Body of pancreas (tissue), 4 donors: Measurements from ENCODE around the gene SPG11. TPM values are rescaled to one million over a fixed set of nuclear protein-coding genes. Genes with fewer than 3 reads are reported as not detected.
A peak's percentile ranks its signal among the peaks of the same experiment; 100 is the strongest.
"Not testable (repeated sequence)": the region's sequence is repeated elsewhere in the genome, so short reads cannot be mapped to it uniquely, and the experiment has no call there.

Experiments
- ATAC-seq: fragments of 150-250 bp; one replicate; pipeline ENCODE4 v1.9.1; 2016
- DNase-seq, 4 donors: peaks; one replicate each; pipeline ENCODE4 v3.0.0-alpha.2; 2019
- H3K27ac ChIP-seq, 4 donors: fragments of 200-600 bp; sonication (generic); 1 replicate in 3 of 4; 2 replicates in 1 of 4; pipeline versions ENCODE4 v1.5.1 to v1.6.1; 2016 to 2019; ENCODE audit warnings: mild to moderate bottlenecking in 1 of 4, mixed read lengths in 1 of 4, moderate library complexity in 1 of 4
- H3K27me3 ChIP-seq, 2 donors: fragments of 200-600 bp; sonication (generic); one replicate each; pipeline ENCODE4 v1.6.0; 2016; ENCODE audit warnings: mild to moderate bottlenecking in 1 of 2
- H3K36me3 ChIP-seq, 2 donors: fragments of 200-600 bp; sonication (generic); replicated peaks in 1 of 2; 2 replicates each; pipeline ENCODE4 v1.5.1; 2016; ENCODE audit warnings: low read depth in 2 of 2; ENCODE audit not compliant: insufficient read depth in 1 of 2
- H3K4me1 ChIP-seq: fragments of 200-600 bp; sonication (generic); one replicate; pipeline ENCODE4 v1.6.0; 2016
- H3K4me3 ChIP-seq, 2 donors: fragments of 200-600 bp; sonication (generic); 1 replicate in 1 of 2; 2 replicates in 1 of 2; pipeline ENCODE4 v1.5.1; 2016 to 2019
- H3K9me3 ChIP-seq, 3 donors: fragments of 200-600 bp; sonication (generic); 1 replicate in 2 of 3; 2 replicates in 1 of 3; pipeline ENCODE4 v1.5.1; 2016
- POLR2A ChIP-seq, 3 donors: fragments of 450-650 bp; IDR thresholded peaks; one replicate each; pipeline ENCODE4 v1.6.1; 2016; ENCODE audit warnings: antibody characterized with exemption in 3 of 3, mild to moderate bottlenecking in 2 of 3
- WGBS, 2 donors: methylation state at CpG; one replicate each; pipeline ENCODE4 v1.1.5; 2017; 5-methylcytosine and 5-hydroxymethylcytosine counted together
- intact Hi-C: fragments of 100-400 bp; cut with DNase I; formaldehyde crosslinking; loops from one replicate; pipeline ENCODE4 v1.15.1; 2023
- total RNA-seq, 2 donors: library from RNA; depleted of rRNA; stranded (reverse); fragments of >200 nt; gene quantifications; one replicate each; pipeline ENCODE4 v1.1.0, GENCODE V29; 2016
- TF ChIP-seq, protein P1 (sequence below), 7 experiments: fragments of 450-650 bp in 4 of 7; fragments of 200-600 bp in 3 of 7; sonication (generic) in 3 of 7; IDR thresholded peaks; one replicate each; pipeline ENCODE4 v1.5.1; 2016 to 2019; ENCODE audit warnings: antibody characterized with exemption in 7 of 7

Gene SPG11
- total RNA-seq, 2 donors from 2014 or later = 40.5 to 115 TPM

- ATAC-seq (peak; percentile 45), DNase-seq (no peak)
- Histone ChIP-seq H3K4me3 (no peak overlapping the region), H3K27me3 (no peaks in the 10 kb centered on the region), H3K4me1 (peaks cover 27% of the 10 kb centered on the region), H3K27ac (no peak overlapping the region), H3K36me3 (peaks cover 5 to 20% of the 10 kb centered on the region in 2 donors), H3K9me3 (peaks cover 0 to 3% (median 0%) of the 10 kb centered on the region in 3 donors)
- 32% methylated on average over 3 of the region's 3 CpGs for WGBS, 2 donors
- intact Hi-C loops = no loop called here
- no peak for TF ChIP-seq POLR2A (IDR thresholded peaks at IDR 0.05)
- TF ChIP-seq, protein P1, sequence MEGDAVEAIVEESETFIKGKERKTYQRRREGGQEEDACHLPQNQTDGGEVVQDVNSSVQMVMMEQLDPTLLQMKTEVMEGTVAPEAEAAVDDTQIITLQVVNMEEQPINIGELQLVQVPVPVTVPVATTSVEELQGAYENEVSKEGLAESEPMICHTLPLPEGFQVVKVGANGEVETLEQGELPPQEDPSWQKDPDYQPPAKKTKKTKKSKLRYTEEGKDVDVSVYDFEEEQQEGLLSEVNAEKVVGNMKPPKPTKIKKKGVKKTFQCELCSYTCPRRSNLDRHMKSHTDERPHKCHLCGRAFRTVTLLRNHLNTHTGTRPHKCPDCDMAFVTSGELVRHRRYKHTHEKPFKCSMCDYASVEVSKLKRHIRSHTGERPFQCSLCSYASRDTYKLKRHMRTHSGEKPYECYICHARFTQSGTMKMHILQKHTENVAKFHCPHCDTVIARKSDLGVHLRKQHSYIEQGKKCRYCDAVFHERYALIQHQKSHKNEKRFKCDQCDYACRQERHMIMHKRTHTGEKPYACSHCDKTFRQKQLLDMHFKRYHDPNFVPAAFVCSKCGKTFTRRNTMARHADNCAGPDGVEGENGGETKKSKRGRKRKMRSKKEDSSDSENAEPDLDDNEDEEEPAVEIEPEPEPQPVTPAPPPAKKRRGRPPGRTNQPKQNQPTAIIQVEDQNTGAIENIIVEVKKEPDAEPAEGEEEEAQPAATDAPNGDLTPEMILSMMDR (IDR thresholded peaks at IDR 0.05) = peak in 6 of 7 experiments; percentile 12 to 54 (median 36)
Measured at GRCh38 chr15:44550256-44550655, 113.2 kb downstream of the SPG11 start.

DNA sequence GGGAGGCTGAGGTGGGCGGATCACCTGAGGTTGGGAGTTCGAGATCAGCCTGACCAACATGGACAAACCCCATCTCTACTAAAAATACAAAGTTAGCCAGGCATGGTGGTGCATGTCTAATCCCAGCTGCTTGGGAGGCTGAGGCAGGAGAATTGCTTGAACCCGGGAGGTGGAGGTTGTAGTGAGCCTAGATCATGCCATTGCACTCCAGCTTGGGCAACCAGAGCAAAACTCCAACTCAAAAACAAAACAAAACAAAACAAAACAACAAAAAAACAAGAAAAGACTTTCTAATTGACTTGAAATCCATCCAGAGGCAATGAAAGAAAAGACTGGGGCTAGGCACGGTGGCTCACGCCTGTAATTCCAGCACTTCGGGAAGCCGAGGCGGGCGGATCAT lies 114.3 kb downstream of the SPG11 start:
- DNase-seq, H3K27me3 ChIP-seq, H3K27ac ChIP-seq, ATAC-seq, H3K4me3 ChIP-seq, intact Hi-C loops, H3K9me3 ChIP-seq: not testable (repeated sequence)
- peaks cover 38% of the 10 kb centered on the region for H3K4me1 ChIP-seq
- WGBS, 2 donors = 94 to 96% methylated on average over 9 of the region's 9 CpGs
- peaks cover 5 to 16% of the 10 kb centered on the region in 2 donors for H3K36me3 ChIP-seq

GRCh38 chr15:44545913-44546802 lies 117.3 kb downstream of the SPG11 start:
- H3K4me3 ChIP-seq = no peak overlapping the region
- peaks cover 67% of the 10 kb centered on the region for H3K4me1 ChIP-seq
- H3K27me3 ChIP-seq = no peaks in the 10 kb centered on the region
- intact Hi-C loops = no loop called here
- DNase-seq = no peak
- H3K36me3 ChIP-seq = no peaks in the 10 kb centered on the region
- no peaks in the 10 kb centered on the region for H3K9me3 ChIP-seq
- ATAC-seq = no peak
- TF ChIP-seq POLR2A (IDR thresholded peaks at IDR 0.05) = no peak
- TF ChIP-seq, protein P1 (IDR thresholded peaks at IDR 0.05) = peak in 2 of 7 experiments; percentile 9 to 18
- H3K27ac ChIP-seq = peak overlapping the region in 2 of 4 donors; percentile 25 to 33
- 30 to 33% methylated on average over 5 of the region's 5 CpGs for WGBS, 2 donors

GRCh38 chr15:44544745-44545144 lies 118.7 kb downstream of the SPG11 start:
- WGBS, 2 donors = 80 to 83% methylated on average over 5 of the region's 5 CpGs
- intact Hi-C loops, H3K27me3 ChIP-seq, ATAC-seq, H3K9me3 ChIP-seq, H3K27ac ChIP-seq, H3K36me3 ChIP-seq, H3K4me3 ChIP-seq, DNase-seq: not testable (repeated sequence)
- peaks cover 67% of the 10 kb centered on the region for H3K4me1 ChIP-seq

GRCh38 chr15:44542596-44542995 lies 120.9 kb downstream of the SPG11 start:
- H3K9me3 ChIP-seq = no peaks in the 10 kb centered on the region
- H3K27me3 ChIP-seq = no peaks in the 10 kb centered on the region
- DNase-seq = no peak
- intact Hi-C loops = no loop called here
- TF ChIP-seq POLR2A (IDR thresholded peaks at IDR 0.05) = no peak
- TF ChIP-seq, protein P1 (IDR thresholded peaks at IDR 0.05) = no peak
- ATAC-seq = no peak
- H3K27ac ChIP-seq = peak overlapping the region in 1 of 4 donors; percentile 44
- H3K4me3 ChIP-seq = no peak overlapping the region
- peaks cover 0 to 1% of the 10 kb centered on the region in 2 donors for H3K36me3 ChIP-seq
- H3K4me1 ChIP-seq = peaks cover 86% of the 10 kb centered on the region
